Right cardiac atrium (tissue), 5 donors: Measurements from ENCODE around the gene AFF2. TPM values are rescaled to one million over a fixed set of nuclear protein-coding genes. Genes with fewer than 3 reads are reported as not detected.

Source experiments
- ATAC-seq, 2 donors: fragments of 200-7000 bp; cut with Tn5 transposase; one replicate each; pipeline versions ENCODE4 v1.8.0 to v1.9.1; 2020; ENCODE audit warnings: moderate library complexity in 2 of 2, mild to moderate bottlenecking in 1 of 2
- DNase-seq, 3 donors: peaks; one replicate each; pipeline ENCODE4 v3.0.0-alpha.2; 2020
- H3K27ac ChIP-seq: one replicate; pipeline ENCODE4 v1.5.1; 2013; ENCODE audit warnings: mild to moderate bottlenecking, low read length, control low read depth, moderate library complexity
- H3K27me3 ChIP-seq: one replicate; pipeline ENCODE4 v1.6.1; 2013; ENCODE audit not compliant: control insufficient read depth, insufficient read depth
- H3K4me1 ChIP-seq: one replicate; pipeline ENCODE4 v1.6.1; 2013; ENCODE audit warnings: low read length; ENCODE audit not compliant: control insufficient read depth, insufficient read depth
- H3K4me3 ChIP-seq: one replicate; pipeline ENCODE4 v1.5.1; 2013; ENCODE audit warnings: low read length, control low read depth
- H3K9me3 ChIP-seq: one replicate; pipeline ENCODE4 v1.6.1; 2013; ENCODE audit warnings: low read length; ENCODE audit not compliant: control insufficient read depth
- WGBS: extraction: QIAGEN DNeasy Blood & Tissue Kit; methylation state at CpG from one replicate; pipeline ENCODE4 v1.1.7; 2013; 5-methylcytosine and 5-hydroxymethylcytosine counted together
- intact Hi-C, 4 donors: fragments of 100-400 bp; cut with DNase I; formaldehyde crosslinking; loops; one replicate each; pipeline versions ENCODE4 v1.11.0 to v1.14.0; 2022 to 2023
- polyA plus RNA-seq: library from polyadenylated mRNA; stranded (reverse); fragments of 200-250 nt; gene quantifications from one replicate; pipeline ENCODE4 v1.2.3, GENCODE V29; 2013
- total RNA-seq, 4 donors: library from RNA; stranded (reverse); fragmentation: NEBNext Ultra II Directional; extraction: Animal tissue kit (Norgen Biotek cat#: 25700); gene quantifications; one replicate each; pipeline ENCODE4 v1.2.1, GENCODE V29; 2021
- donor health status: healthy with polysubstance abuse.
- donor health status: DM: no; HTN: yes; CAD: no.
- donor health status: DM: no; HTN: no; CAD: no.
- donor health status: DM: no; HTN: yes; CAD: no; lungs with severe emphysema.
- donor health status: DM: yes; HTN: yes; CAD: no.

Gene AFF2
- total and polyA plus RNA-seq, 5 donors: 1.00 to 3.1 (median 2.3) TPM

DNA sequence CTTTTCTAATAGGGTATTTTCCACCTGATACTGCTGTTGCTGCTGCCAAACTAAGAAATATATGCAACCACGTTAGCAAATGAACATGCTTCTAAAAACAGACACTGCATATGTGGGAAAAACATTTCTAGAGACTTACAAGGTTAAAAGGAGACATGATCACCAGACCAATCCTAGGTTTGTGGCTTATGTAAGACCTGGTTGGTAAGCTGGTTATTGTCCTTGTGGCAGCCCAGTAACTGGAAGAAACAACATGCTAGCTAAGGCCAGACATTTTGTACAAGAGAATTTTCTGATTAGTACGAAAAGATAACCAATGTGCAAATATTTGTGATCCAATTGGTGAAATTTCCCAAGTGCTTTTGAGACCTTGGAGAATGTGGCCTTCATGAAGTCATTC lies 112.0 kb downstream of the AFF2 start:
- no peaks in the 10 kb centered on the region for H3K4me1 ChIP-seq
- H3K9me3 ChIP-seq: no peaks in the 10 kb centered on the region
- no peak overlapping the region for H3K27ac ChIP-seq
- DNase-seq (no peak), ATAC-seq (no peak)
- WGBS: 46% methylated on average over 2 of the region's 2 CpGs
- no peak overlapping the region for H3K4me3 ChIP-seq
- H3K27me3 ChIP-seq: no peaks in the 10 kb centered on the region
- intact Hi-C loops: no loop called here

DNA sequence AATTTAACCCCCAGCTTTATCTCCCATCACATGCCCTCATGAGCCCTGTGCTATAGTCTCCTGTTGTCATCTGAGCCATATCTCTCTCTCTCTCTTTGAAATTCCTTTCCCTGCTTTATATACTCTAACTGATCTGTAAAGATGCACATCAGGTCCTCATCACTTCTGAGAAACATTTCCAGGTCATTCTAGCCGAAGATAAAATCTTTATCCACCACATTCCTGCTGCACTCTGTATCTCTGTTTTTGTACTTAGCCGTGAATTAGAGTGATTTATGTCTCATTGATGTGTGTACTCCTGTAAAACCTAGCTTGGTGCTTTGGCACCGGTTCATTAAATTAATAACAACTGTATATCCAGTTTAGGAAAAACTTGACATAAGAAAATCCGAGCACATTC lies 113.2 kb downstream of the AFF2 start:
- no peaks in the 10 kb centered on the region for H3K4me1 ChIP-seq
- H3K27ac ChIP-seq: no peak overlapping the region
- 63% methylated on average over 4 of the region's 4 CpGs for WGBS
- intact Hi-C loops: no loop called here
- ATAC-seq (no peak), DNase-seq (no peak)
- no peaks in the 10 kb centered on the region for H3K27me3 ChIP-seq
- no peak overlapping the region for H3K4me3 ChIP-seq
- H3K9me3 ChIP-seq: no peaks in the 10 kb centered on the region

DNA sequence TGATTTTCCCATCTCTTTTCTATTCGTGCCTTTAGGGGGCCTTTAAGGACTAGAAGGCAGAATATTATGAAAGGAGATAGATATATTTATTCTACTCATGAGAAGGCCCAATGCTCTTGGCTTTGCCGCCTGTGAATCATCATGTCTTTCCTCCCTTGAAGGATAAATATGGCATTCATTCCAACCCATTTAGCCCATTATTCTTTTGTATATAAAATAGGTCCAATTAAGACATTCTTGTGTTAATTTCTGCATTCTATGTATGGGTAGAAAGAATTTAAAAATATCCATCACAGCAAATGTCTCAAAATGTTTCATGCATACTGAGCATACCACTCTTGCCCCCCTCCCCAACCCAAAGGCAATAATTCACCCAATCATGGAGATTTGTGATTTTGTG lies 115.1 kb downstream of the AFF2 start:
- ATAC-seq: no peak
- no peak for DNase-seq
- H3K4me3 ChIP-seq: no peak overlapping the region
- H3K9me3 ChIP-seq: no peaks in the 10 kb centered on the region
- intact Hi-C loops: no loop called here
- no peaks in the 10 kb centered on the region for H3K4me1 ChIP-seq
- no peaks in the 10 kb centered on the region for H3K27me3 ChIP-seq
- H3K27ac ChIP-seq: no peak overlapping the region
- WGBS: 80% methylated on average over 2 of the region's 2 CpGs

DNA sequence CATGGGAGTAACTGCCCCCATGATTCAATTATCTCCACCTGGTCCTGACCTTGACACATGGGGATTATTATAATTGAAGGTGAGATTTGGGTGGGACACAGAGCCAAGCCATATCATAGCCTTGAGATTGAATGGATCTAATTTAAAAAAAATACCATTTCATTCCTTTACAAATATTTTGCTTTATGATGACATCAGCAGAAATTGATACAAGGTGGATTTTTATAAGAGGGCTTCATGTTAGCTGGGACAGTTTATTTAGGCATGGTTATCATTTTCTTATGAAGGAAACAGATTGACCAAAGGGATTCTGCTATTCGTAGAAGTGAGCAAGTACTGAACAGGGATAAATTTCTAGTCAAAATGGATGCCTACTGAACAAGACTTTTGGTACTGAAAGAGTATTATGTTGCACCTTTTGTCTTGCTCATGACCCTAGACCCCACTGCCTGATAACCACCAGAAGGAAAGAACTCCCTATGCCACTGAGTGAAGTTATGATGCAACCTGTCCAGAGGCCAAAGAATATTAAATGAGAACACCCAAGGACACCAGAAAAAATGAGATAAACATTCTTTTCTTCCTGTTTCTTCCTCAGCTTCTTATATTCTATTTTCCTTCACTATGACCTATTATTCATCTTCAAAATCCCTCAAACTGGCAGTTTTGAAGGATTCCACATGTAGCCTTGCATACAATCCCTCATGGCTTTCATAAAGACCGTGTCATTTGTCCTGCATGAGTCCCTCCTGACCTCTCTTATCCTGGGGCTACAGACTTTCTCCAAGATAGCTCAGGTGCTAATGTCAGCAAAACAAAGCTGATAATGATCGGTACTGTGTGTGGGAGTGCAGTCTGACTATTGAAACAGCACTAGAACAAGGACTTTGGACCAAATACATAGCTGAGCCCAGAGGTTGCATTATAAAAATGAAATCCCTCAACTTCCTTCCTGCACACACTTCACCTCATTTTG lies 118.3 kb downstream of the AFF2 start:
- ATAC-seq: no peak
- Histone ChIP-seq H3K4me1 (no peaks in the 10 kb centered on the region), H3K27me3 (no peaks in the 10 kb centered on the region), H3K9me3 (no peaks in the 10 kb centered on the region), H3K27ac (no peak overlapping the region), H3K4me3 (no peak overlapping the region)
- no peak for DNase-seq
- intact Hi-C loops: no loop called here
- 52% methylated on average over 3 of the region's 3 CpGs for WGBS

DNA sequence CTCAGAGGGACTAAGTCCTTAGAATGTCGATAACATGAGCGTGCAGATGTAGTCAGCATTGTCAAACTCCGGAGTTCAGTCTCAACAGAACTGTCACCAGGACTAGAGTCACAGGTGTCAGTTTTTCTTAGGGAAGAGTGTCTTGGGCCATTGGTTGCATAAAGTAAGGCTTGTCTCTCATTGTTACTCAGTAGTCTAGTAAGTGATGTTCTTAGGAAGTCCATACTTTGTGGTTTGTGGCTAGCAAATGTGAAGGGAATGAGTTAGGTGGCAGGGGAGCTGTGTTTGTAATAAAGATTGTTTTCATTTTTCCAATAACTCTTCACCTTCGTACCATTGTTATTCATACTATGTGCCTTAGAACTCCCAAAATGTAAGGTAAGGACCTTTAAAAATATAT lies 119.6 kb downstream of the AFF2 start:
- H3K27ac ChIP-seq: no peak overlapping the region
- intact Hi-C loops: no loop called here
- DNase-seq (no peak), ATAC-seq (no peak)
- H3K9me3 ChIP-seq: no peaks in the 10 kb centered on the region
- WGBS: 91% methylated on average over 4 of the region's 4 CpGs
- H3K4me3 ChIP-seq: no peak overlapping the region
- no peaks in the 10 kb centered on the region for H3K27me3 ChIP-seq
- H3K4me1 ChIP-seq: no peaks in the 10 kb centered on the region

DNA sequence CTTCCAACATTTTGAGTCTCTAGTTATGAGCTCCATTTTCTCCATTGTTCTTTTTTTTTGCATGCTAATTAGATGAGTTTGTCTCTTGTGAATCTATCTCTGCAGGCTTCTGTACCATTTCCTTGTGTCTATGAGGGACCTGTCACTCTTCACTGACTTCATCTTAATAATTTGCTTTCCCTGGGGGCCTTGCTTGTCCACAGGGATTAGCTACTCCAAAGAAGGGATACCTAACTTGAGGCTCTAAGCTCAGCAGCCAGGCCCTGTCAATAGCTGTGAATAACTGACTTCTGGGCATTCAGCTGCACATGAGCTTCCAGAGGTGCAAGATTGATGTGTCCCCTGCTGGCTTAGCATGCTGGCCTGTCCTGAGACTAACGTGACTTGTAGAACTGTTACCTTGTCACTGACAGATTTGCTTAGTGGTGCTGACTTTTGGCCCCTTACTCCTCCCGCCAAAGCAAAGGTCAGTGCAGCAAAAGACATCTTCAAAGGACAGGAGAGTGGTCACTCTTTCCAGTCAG lies 124.6 kb downstream of the AFF2 start:
- Histone ChIP-seq H3K27me3 (no peaks in the 10 kb centered on the region), H3K27ac (no peak overlapping the region), H3K9me3 (no peaks in the 10 kb centered on the region), H3K4me1 (no peaks in the 10 kb centered on the region), H3K4me3 (no peak overlapping the region)
- intact Hi-C loops: no loop called here
- WGBS: 69% methylated on average over 2 of the region's 2 CpGs
- no peak for ATAC-seq
- DNase-seq: no peak

DNA sequence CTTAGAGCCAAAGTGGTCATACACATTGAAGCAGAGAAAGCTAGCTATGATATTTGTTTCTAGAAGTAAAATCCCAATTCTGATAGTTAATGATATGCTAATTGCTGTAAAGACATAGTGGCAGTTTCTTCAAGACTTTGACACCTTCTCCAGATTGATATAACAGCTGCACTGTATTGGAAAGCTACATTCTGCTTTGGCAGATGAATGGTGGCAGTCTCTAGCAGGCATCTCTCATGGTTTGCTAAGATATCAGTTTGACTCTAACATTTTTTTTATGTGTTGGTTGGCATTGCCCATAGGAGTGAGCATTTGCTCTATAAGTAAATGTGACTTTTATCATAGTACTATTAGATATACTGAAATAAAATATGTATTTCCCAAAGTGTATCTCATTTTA lies 128.2 kb downstream of the AFF2 start:
- Histone ChIP-seq H3K9me3 (no peaks in the 10 kb centered on the region), H3K4me1 (no peaks in the 10 kb centered on the region), H3K27me3 (no peaks in the 10 kb centered on the region), H3K27ac (no peak overlapping the region), H3K4me3 (no peak overlapping the region)
- intact Hi-C loops: no loop called here
- ATAC-seq: no peak
- DNase-seq: no peak

DNA sequence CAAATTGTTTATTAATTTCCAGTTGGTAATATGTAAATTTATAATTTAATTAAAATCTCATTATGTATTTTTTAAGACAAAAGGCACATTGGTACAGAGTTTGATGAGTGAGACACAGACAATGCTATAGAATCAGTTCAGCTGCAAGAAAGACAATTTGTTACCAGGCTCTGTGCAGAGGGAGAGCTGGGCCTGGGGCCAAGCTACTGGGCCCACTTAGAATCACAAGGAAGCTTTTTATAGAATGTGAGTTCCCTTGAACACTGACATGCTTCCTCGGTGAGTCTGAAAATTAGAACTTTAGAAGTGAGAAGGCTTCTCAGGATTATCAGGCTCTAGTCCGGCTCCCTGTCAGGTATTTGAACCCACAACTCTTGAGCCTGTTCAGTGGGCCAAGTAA lies 129.0 kb downstream of the AFF2 start:
- DNase-seq (peak in 1 of 3 donors; percentile 42), ATAC-seq (no peak)
- no peak overlapping the region for H3K27ac ChIP-seq
- H3K27me3 ChIP-seq: no peaks in the 10 kb centered on the region
- no peaks in the 10 kb centered on the region for H3K4me1 ChIP-seq
- intact Hi-C loops: no loop called here
- 61% methylated on average over 2 of the region's 2 CpGs for WGBS
- H3K4me3 ChIP-seq: no peak overlapping the region
- H3K9me3 ChIP-seq: no peaks in the 10 kb centered on the region

DNA sequence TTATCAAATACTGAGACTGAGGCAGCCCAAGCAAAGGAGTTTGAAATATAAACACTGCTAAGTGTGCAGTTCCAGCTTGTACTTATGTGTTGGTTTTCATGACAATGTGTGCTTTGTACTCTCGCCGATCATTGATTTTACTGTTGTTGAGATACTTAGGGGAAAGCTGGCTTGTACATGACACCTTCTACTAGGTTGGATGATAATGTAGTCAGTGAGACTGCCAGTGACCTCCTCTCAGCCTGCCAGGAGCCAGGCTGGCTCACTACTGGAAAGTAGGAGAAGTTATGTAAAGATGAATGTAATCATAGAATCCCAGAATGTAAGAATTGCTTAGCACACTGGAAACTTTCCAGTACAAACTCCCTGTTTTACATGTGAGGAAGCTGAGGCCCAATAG lies 132.0 kb downstream of the AFF2 start:
- 49% methylated on average over 2 of the region's 2 CpGs for WGBS
- intact Hi-C loops: no loop called here
- no peaks in the 10 kb centered on the region for H3K27me3 ChIP-seq

DNA sequence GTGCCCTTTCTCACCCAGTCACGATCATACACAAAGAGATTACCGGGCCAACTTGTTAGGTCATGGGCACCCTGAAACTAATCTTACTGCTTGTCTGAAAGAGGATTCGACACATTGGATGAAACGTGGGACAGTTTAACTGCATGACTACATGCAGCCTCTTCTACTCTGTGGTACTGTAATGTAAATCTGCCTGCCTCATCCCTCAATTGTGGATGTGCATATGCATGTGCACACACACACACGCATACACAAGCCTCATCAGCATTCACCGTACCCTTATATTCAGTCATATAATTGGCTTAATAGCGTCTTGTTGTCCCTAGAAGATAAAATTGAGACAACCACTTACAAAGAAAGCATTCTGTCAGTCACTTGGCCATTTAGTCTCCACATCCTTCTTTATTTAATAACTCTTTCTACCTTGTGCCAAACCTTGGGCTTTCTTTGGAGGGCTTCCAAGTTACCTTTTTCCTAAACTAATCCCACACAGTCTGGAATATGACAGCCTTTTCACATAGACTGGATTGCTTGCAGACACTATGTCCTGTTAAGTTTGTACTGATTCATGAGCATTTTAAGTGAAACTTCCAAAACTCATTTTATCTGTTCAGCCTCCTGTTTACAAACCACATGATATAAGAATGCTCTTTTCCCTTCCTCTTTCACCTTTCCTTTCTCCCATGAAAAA lies 132.9 kb downstream of the AFF2 start:
- Histone ChIP-seq H3K4me1 (no peaks in the 10 kb centered on the region), H3K9me3 (no peaks in the 10 kb centered on the region), H3K27me3 (no peaks in the 10 kb centered on the region), H3K4me3 (no peak overlapping the region), H3K27ac (no peak overlapping the region)
- ATAC-seq (no peak), DNase-seq (no peak)
- intact Hi-C loops: no loop called here
- 72% methylated on average over 7 of the region's 7 CpGs for WGBS

More for the DNA sequence above, 132.0 kb downstream of the AFF2 start:
- Histone ChIP-seq H3K9me3 (no peaks in the 10 kb centered on the region), H3K27ac (no peak overlapping the region), H3K4me1 (no peaks in the 10 kb centered on the region), H3K4me3 (no peak overlapping the region)
- ATAC-seq (peak in 1 of 2 donors; percentile 29), DNase-seq (no peak)

DNA sequence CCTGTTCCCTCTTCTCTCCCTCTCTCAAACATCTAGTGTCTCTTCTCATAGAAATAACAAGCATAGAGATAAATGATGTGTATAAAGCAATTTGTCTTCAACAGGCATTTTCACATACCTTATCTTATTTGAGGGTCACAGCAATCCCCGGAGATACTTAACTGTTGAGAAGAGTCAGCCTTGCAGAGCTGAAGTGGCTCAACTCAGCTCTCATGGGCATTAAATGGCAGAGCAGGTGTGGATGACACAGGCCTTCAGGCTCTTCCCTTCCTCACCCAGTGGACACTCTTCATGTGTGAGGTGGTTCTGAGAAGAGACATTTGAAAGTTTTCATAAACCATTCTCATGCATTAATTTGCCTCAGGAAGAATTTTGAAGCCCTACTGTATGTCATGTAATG lies 134.2 kb downstream of the AFF2 start:
- Histone ChIP-seq H3K27ac (no peak overlapping the region), H3K27me3 (no peaks in the 10 kb centered on the region), H3K4me3 (no peak overlapping the region), H3K9me3 (no peaks in the 10 kb centered on the region), H3K4me1 (no peaks in the 10 kb centered on the region)
- DNase-seq (no peak), ATAC-seq (no peak)
- 59% methylated on average over 1 of the region's 1 CpG for WGBS
- intact Hi-C loops: no loop called here
